ENCODE data around the gene CD2AP.

Gene CD2AP

DNA sequence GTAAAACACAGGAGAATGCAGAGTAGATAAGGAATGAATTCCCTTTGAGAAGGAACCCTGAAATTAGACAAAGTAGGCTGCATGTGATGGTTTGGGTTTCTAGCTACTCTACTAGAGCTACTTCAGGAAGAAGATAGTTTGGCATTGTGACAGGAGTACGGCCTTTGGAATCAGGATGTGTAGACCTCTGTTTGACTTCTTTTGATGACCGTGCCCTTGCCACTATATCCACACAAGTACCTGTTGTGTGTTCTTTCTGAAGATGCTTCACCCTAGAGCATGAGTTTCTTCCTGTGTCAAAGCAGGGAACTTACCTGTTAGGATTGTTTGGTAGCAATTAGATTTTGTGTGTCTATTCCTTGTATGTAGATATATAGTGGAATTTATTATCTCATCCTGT lies 41.7 kb downstream of the CD2AP start:
- TF ChIP-seq, protein P1, sequence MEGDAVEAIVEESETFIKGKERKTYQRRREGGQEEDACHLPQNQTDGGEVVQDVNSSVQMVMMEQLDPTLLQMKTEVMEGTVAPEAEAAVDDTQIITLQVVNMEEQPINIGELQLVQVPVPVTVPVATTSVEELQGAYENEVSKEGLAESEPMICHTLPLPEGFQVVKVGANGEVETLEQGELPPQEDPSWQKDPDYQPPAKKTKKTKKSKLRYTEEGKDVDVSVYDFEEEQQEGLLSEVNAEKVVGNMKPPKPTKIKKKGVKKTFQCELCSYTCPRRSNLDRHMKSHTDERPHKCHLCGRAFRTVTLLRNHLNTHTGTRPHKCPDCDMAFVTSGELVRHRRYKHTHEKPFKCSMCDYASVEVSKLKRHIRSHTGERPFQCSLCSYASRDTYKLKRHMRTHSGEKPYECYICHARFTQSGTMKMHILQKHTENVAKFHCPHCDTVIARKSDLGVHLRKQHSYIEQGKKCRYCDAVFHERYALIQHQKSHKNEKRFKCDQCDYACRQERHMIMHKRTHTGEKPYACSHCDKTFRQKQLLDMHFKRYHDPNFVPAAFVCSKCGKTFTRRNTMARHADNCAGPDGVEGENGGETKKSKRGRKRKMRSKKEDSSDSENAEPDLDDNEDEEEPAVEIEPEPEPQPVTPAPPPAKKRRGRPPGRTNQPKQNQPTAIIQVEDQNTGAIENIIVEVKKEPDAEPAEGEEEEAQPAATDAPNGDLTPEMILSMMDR (IDR thresholded peaks at IDR 0.05; ENCODE audit: low read depth, low read length, missing control alignments) = no peak

DNA sequence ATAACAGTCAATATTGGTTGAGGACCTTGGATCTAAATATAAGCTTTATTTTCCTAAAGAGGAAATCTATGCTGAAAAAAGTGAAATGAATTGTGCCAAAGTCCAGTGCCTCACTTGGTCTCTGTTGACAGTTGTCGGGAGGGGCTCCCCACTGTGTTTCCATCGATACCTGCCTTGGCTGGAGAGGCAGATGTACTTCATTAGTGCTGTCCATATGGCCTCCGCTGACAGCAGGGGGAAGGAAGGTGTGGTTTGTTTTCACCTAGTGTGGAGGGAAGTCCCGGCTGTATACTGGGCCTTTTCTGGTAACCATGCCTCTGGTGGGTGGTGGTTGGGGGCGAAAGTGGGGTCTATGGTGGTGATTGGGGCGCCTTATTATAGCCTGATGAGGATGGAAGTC lies 42.7 kb downstream of the CD2AP start:
- in situ Hi-C loops (cut with HindIII; ENCODE audit: low sequenced_read_pairs) = no loop called here
- TF ChIP-seq, protein P1 (IDR thresholded peaks at IDR 0.05; ENCODE audit: low read depth, low read length, missing control alignments) = no peak
- no peak for DNase-seq (ENCODE audit: low read depth)
- no peak overlapping the region for H3K4me3 ChIP-seq (ENCODE audit: low read depth, low read length)

More for the DNA sequence above, 41.7 kb downstream of the CD2AP start:
- in situ Hi-C loops (cut with HindIII; ENCODE audit: low sequenced_read_pairs) = no loop called here
- DNase-seq (ENCODE audit: low read depth) = no peak
- H3K4me3 ChIP-seq (ENCODE audit: low read depth, low read length) = no peak overlapping the region

DNA sequence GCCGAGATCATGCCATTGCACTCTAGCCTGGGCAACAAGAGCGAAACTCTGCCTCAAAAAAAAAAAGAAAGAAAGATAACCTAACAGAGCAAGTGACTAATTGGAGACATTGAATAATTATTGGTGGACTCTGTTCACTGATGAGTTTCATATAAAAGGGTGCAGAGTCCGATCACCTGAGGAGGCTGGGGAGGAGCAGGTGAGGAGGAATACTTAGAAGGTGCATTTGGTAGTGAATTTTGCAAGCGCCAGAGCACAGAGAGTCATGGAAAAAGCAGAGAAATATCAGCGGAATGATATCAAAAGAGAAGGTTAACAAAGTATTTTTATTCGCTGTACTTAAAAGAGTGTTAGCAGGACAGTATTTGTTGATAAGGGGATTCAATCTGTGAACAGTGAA lies 44.4 kb downstream of the CD2AP start:
- in situ Hi-C loops (cut with HindIII; ENCODE audit: low sequenced_read_pairs) = no loop called here
- TF ChIP-seq, protein P1 (IDR thresholded peaks at IDR 0.05; ENCODE audit: low read depth, low read length, missing control alignments) = no peak
- DNase-seq (ENCODE audit: low read depth) = no peak
- H3K4me3 ChIP-seq (ENCODE audit: low read depth, low read length) = no peak overlapping the region

DNA sequence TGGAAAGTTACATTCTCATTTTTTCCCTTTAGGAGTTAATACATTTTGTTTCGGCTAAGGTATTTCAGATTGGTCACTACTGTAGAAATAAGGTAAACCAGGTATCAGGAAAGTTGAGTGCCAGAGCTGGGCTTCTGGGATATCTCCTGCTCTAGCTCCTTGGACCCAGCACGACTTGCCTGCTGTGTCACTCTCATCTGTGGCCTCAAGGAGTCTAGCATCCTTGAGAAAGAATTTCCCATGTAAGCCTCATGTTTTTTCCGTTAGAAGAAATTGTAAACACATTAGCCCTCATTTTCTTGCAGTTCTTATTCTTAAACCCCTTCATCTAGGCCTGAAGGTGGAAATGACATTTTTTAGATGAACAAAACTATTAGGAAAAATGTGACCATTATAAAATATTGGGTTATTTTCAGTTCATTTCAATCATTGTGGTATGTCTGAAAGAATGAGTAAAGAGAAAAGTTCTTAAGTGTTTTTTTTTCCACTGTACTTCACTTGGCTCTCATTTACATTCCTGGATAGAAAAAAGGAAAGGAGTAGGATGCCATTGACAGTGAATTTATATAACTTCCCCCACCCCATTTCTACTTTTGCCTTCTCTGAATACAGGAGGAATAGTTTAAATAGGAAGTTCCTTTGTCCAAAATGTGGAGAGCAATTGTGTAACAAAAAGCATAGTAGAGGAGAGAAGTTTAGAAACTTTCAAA lies 46.7 kb downstream of the CD2AP start:
- in situ Hi-C loops (cut with HindIII; ENCODE audit: low sequenced_read_pairs) = no loop called here
- TF ChIP-seq, protein P1 (IDR thresholded peaks at IDR 0.05; ENCODE audit: low read depth, low read length, missing control alignments) = no peak

DNA sequence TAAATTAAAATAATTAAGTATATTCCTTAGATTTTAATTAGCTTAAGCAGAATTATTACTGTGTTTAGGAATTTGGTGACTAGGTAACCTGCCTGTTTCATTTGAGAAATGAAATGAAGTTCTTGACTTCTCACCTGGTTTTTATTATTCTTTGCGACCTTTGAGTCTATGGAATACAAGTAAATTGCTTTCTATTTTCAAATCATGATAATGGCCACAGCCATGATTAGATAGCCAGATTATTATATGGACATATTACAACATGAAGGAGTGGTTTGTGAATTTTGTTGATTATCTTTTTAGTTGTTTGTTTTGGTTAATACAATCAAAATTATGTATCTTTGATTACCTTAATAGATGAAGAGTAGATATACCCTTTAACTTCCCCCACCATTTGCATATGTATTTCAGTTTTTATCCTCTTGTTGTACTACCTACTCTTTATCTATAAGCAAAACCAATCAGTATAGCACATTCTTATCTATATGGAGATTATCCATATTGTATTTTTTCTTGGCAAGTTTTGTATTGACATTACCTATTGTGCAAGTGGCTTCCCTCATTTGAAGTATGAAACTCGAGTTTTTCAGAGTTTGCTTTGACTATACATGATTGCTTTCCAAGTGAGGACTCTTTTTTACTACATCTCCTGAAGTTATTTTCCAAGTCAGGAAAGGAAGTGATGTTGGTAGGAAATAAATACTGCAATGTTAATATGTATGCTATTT lies 47.9 kb downstream of the CD2AP start:
- TF ChIP-seq, protein P1 (IDR thresholded peaks at IDR 0.05; ENCODE audit: low read depth, low read length, missing control alignments) = no peak
- in situ Hi-C loops (cut with HindIII; ENCODE audit: low sequenced_read_pairs) = no loop called here
- H3K4me3 ChIP-seq (ENCODE audit: low read depth, low read length) = no peak overlapping the region
- no peak for DNase-seq (ENCODE audit: low read depth)

More for the DNA sequence above, 46.7 kb downstream of the CD2AP start:
- H3K4me3 ChIP-seq (ENCODE audit: low read depth, low read length) = no peak overlapping the region
- DNase-seq (ENCODE audit: low read depth) = no peak

DNA sequence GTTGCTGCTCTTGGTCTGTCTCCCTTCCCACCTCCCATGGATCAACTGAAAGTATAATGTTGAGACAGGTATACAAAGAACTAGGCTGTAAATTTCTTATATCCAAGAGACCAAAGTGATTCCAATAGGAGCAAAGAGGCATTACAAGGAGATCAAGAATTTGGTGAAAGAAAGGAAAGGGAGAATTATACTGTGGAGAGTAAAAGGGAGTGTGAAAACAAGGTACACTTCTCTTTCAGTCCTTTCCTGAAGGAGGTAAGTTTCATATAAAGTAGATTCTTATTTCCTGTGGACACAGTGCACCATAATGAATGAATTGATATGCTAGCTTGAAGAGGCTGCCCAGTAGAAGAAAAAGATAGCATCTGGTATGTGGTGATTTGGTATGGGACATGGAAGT lies 49.7 kb downstream of the CD2AP start:
- TF ChIP-seq, protein P1 (IDR thresholded peaks at IDR 0.05; ENCODE audit: low read depth, low read length, missing control alignments) = no peak
- DNase-seq (ENCODE audit: low read depth) = no peak
- in situ Hi-C loops (cut with HindIII; ENCODE audit: low sequenced_read_pairs) = no loop called here
- H3K4me3 ChIP-seq (ENCODE audit: low read depth, low read length) = no peak overlapping the region

Measured in astrocyte of the cerebellum (primary cell).